ENCODE results near the gene BAX. TPM values are rescaled to one million over a fixed set of nuclear protein-coding genes. Genes with fewer than 3 reads are reported as not detected.
"Not testable (repeated sequence)": the region's sequence is repeated elsewhere in the genome, so short reads cannot be mapped to it uniquely, and the experiment has no call there.

Gene BAX
- total RNA-seq, 2 donors from 2014 or later: 191 to 711 TPM

GRCh38 chr19:48925240-48925843 is 29.3 kb upstream of the BAX start:
- Mint-ChIP-seq H3K9me3 (no peaks in the 10 kb centered on the region), H3K27ac (peak overlapping the region in 1 of 2 donors; percentile 80), H3K36me3 (peaks cover 0 to 9% of the 10 kb centered on the region in 2 donors)
- ATAC-seq (peak in 1 of 2 donors; percentile 66), DNase-seq (ENCODE audit: low spot score in 2 of 2) (no peak)

- peak overlapping the region in 1 of 2 donors; percentile 77 for H3K27ac Mint-ChIP-seq
- not testable (repeated sequence) for H3K9me3 Mint-ChIP-seq; ATAC-seq; H3K36me3 Mint-ChIP-seq; DNase-seq (ENCODE audit: low spot score in 2 of 2)
Observed at GRCh38 chr19:48925890-48926289, 28.8 kb upstream of the BAX start.

- peak overlapping the region; percentile 55 to 77 for H3K27ac Mint-ChIP-seq
- peak; percentile 78 to 87 for ATAC-seq
- peaks cover 0 to 9% of the 10 kb centered on the region in 2 donors for H3K36me3 Mint-ChIP-seq
- no peaks in the 10 kb centered on the region for H3K9me3 Mint-ChIP-seq
- DNase-seq (ENCODE audit: low spot score in 2 of 2): peak; percentile 29 to 69
Observed at GRCh38 chr19:48926909-48927308, 27.8 kb upstream of the BAX start.

- not testable (repeated sequence) for H3K36me3 Mint-ChIP-seq
Observed at GRCh38 chr19:48927692-48928091, 27.0 kb upstream of the BAX start.

GRCh38 chr19:48928164-48929025 is 26.3 kb upstream of the BAX start:
- H3K36me3 Mint-ChIP-seq: no peaks in the 10 kb centered on the region
- DNase-seq (ENCODE audit: low spot score in 2 of 2) (no peak), ATAC-seq (no peak)
- H3K27ac Mint-ChIP-seq: no peak overlapping the region
- no peaks in the 10 kb centered on the region for H3K9me3 Mint-ChIP-seq

More at GRCh38 chr19:48927692-48928091, 27.0 kb upstream of the BAX start:
- not testable (repeated sequence) for ATAC-seq; DNase-seq (ENCODE audit: low spot score in 2 of 2); H3K27ac Mint-ChIP-seq; H3K9me3 Mint-ChIP-seq

GRCh38 chr19:48933382-48933932 is 21.2 kb upstream of the BAX start, which contains the start of gene DHDH:
TSS of gene DHDH (plus strand) at chr19:48933699. CDS start at chr19:48933722, 23 bp downstream.
- peak within 1 kb of the TSS; percentile 65 to 82 for H3K27ac Mint-ChIP-seq

GRCh38 chr19:48934837-48935236 is 19.8 kb upstream of the BAX start:
- no peaks in the 10 kb centered on the region for H3K36me3 Mint-ChIP-seq
- ATAC-seq (no peak), DNase-seq (ENCODE audit: low spot score in 2 of 2) (no peak)
- no peak overlapping the region for H3K27ac Mint-ChIP-seq
- no peaks in the 10 kb centered on the region for H3K9me3 Mint-ChIP-seq

More at GRCh38 chr19:48933382-48933932, 21.2 kb upstream of the BAX start, which contains the start of gene DHDH:
- Mint-ChIP-seq H3K36me3 (no peaks in the 10 kb centered on the region), H3K9me3 (no peaks in the 10 kb centered on the region)
- ATAC-seq (peak; percentile 98 to 99), DNase-seq (ENCODE audit: low spot score in 2 of 2) (peak; percentile 87)

GRCh38 chr19:48935864-48936263 is 18.8 kb upstream of the BAX start:
- ATAC-seq: no peak
- DNase-seq (ENCODE audit: low spot score in 2 of 2): no peak
- Mint-ChIP-seq H3K36me3 (peaks cover 0 to 7% of the 10 kb centered on the region in 2 donors), H3K9me3 (peaks cover 0 to under 1% of the 10 kb centered on the region in 2 donors), H3K27ac (no peak overlapping the region)

- H3K36me3 Mint-ChIP-seq: peaks cover 0 to 13% of the 10 kb centered on the region in 2 donors
- no peak overlapping the region for H3K27ac Mint-ChIP-seq
- DNase-seq (ENCODE audit: low spot score in 2 of 2) (no peak), ATAC-seq (no peak)
- H3K9me3 Mint-ChIP-seq: peaks cover 0 to 6% of the 10 kb centered on the region in 2 donors
Observed at GRCh38 chr19:48938256-48938655, 16.4 kb upstream of the BAX start.

GRCh38 chr19:48940902-48941301 is 13.8 kb upstream of the BAX start:
- H3K9me3 Mint-ChIP-seq: peaks cover 0 to 6% of the 10 kb centered on the region in 2 donors
- ATAC-seq: no peak
- DNase-seq (ENCODE audit: low spot score in 2 of 2): no peak
- H3K36me3 Mint-ChIP-seq: peaks cover 0 to 13% of the 10 kb centered on the region in 2 donors
- no peak overlapping the region for H3K27ac Mint-ChIP-seq

GRCh38 chr19:48943081-48943480 is 11.6 kb upstream of the BAX start:
- Mint-ChIP-seq H3K36me3 (peaks cover 0 to 22% of the 10 kb centered on the region in 2 donors), H3K27ac (no peak overlapping the region), H3K9me3 (peaks cover 0 to 6% of the 10 kb centered on the region in 2 donors)
- ATAC-seq: no peak
- no peak for DNase-seq (ENCODE audit: low spot score in 2 of 2)

GRCh38 chr19:48945415-48945814 is 9.3 kb upstream of the BAX start:
- H3K9me3 Mint-ChIP-seq: peaks cover 0 to 6% of the 10 kb centered on the region in 2 donors
- no peak for ATAC-seq

GRCh38 chr19:48945817-48946216 is 8.9 kb upstream of the BAX start:
- Mint-ChIP-seq H3K9me3 (peaks cover 0 to 6% of the 10 kb centered on the region in 2 donors), H3K36me3 (peaks cover 0 to 20% of the 10 kb centered on the region in 2 donors), H3K27ac (no peak overlapping the region)
- ATAC-seq: no peak
- DNase-seq (ENCODE audit: low spot score in 2 of 2): no peak

More at GRCh38 chr19:48945415-48945814, 9.3 kb upstream of the BAX start:
- H3K27ac Mint-ChIP-seq: no peak overlapping the region
- DNase-seq (ENCODE audit: low spot score in 2 of 2): no peak
- H3K36me3 Mint-ChIP-seq: peaks cover 0 to 24% of the 10 kb centered on the region in 2 donors

- Mint-ChIP-seq H3K27ac (no peak overlapping the region), H3K36me3 (peaks cover 0 to 13% of the 10 kb centered on the region in 2 donors), H3K9me3 (no peaks in the 10 kb centered on the region)
- ATAC-seq (no peak), DNase-seq (ENCODE audit: low spot score in 2 of 2) (no peak)
Observed at GRCh38 chr19:48946463-48947257, 8.0 kb upstream of the BAX start.

- peaks cover 0 to 13% of the 10 kb centered on the region in 2 donors for H3K36me3 Mint-ChIP-seq
- DNase-seq (ENCODE audit: low spot score in 2 of 2): no peak
- no peak for ATAC-seq
- H3K27ac Mint-ChIP-seq: no peak overlapping the region
- no peaks in the 10 kb centered on the region for H3K9me3 Mint-ChIP-seq
Observed at GRCh38 chr19:48947258-48947542, 7.5 kb upstream of the BAX start.

- ATAC-seq (no peak), DNase-seq (ENCODE audit: low spot score in 2 of 2) (no peak)
- Mint-ChIP-seq H3K9me3 (no peaks in the 10 kb centered on the region), H3K36me3 (peaks cover 1 to 14% of the 10 kb centered on the region in 2 donors), H3K27ac (peak overlapping the region in 1 of 2 donors; percentile 5)
Observed at GRCh38 chr19:48950159-48950558, 4.5 kb upstream of the BAX start.

Data from activated naive CD4-positive, alpha-beta T cell treated with anti-CD3 and anti-CD28 coated beads, Interleukin-2, amount 50 U/mL, for 72 hours (primary cell).